Ascending aorta (tissue), 2 donors: ENCODE results near the gene BUD13. TPM values are rescaled to one million over a fixed set of nuclear protein-coding genes. Genes with fewer than 3 reads are reported as not detected.

ENCODE experiments used
- DNase-seq, 2 donors: peaks; one replicate each; pipeline ENCODE4 v3.0.0-alpha.2; 2019; ENCODE audit warnings: low spot score in 2 of 2
- H3K27ac ChIP-seq, 2 donors: fragments of 200-600 bp; sonication (generic); one replicate each; pipeline ENCODE4 v1.5.1; 2016 to 2017; ENCODE audit warnings: mild to moderate bottlenecking in 1 of 2
- H3K27me3 ChIP-seq: fragments of 200-600 bp; sonication (generic); one replicate; pipeline ENCODE4 v1.5.1; 2017
- H3K36me3 ChIP-seq, 2 donors: fragments of 200-600 bp; sonication (generic); one replicate each; pipeline ENCODE4 v1.5.1; 2016
- H3K4me1 ChIP-seq, 2 donors: fragments of 200-600 bp; sonication (generic); one replicate each; pipeline ENCODE4 v1.5.1; 2016 to 2017; ENCODE audit warnings: mild to moderate bottlenecking in 1 of 2
- H3K4me3 ChIP-seq, 2 donors: fragments of 200-600 bp; sonication (generic); one replicate each; pipeline ENCODE4 v1.5.1; 2016 to 2017; ENCODE audit warnings: mild to moderate bottlenecking in 1 of 2
- H3K9me3 ChIP-seq, 2 donors: fragments of 200-600 bp; sonication (generic); one replicate each; pipeline ENCODE4 v1.5.1; 2016
- CTCF ChIP-seq, 3 experiments: fragments of 200-600 bp in 2 of 3; fragments of 450-650 bp in 1 of 3; sonication (generic) in 2 of 3; IDR thresholded peaks; one replicate each; pipeline ENCODE4 v1.5.1; 2016 to 2019; ENCODE audit warnings: antibody characterized with exemption in 3 of 3, mild to moderate bottlenecking in 1 of 3, moderate library complexity in 1 of 3
- intact Hi-C: fragments of 100-400 bp; cut with DNase I; formaldehyde crosslinking; loops from one replicate; pipeline ENCODE4 v1.15.1; 2023
- total RNA-seq: library from RNA; depleted of rRNA; stranded (reverse); fragments of >200 nt; gene quantifications from one replicate; pipeline ENCODE4 v1.1.0, GENCODE V29; 2016

The BUD13 gene
- total RNA-seq, 1 donor from 2014 or later = 23.9 TPM

GRCh38 chr11:116732271-116733042 lies 40.3 kb downstream of the BUD13 start:
- Histone ChIP-seq H3K36me3 (no peaks in the 10 kb centered on the region), H3K4me3 (no peak overlapping the region), H3K4me1 (no peaks in the 10 kb centered on the region), H3K9me3 (no peaks in the 10 kb centered on the region), H3K27me3 (no peaks in the 10 kb centered on the region), H3K27ac (no peak overlapping the region)
- DNase-seq = peak in 1 of 2 donors; percentile 70
- TF ChIP-seq CTCF (IDR thresholded peaks at IDR 0.05) = peak; percentile 58 to 63 (median 59)
- intact Hi-C loops = no loop called here

GRCh38 chr11:116731821-116732220 lies 41.0 kb downstream of the BUD13 start:
- Histone ChIP-seq H3K4me3 (no peak overlapping the region), H3K4me1 (no peaks in the 10 kb centered on the region), H3K36me3 (no peaks in the 10 kb centered on the region), H3K27me3 (no peaks in the 10 kb centered on the region), H3K9me3 (no peaks in the 10 kb centered on the region), H3K27ac (no peak overlapping the region)
- DNase-seq = peak in 1 of 2 donors; percentile 39
- intact Hi-C loops = no loop called here
- no peak for TF ChIP-seq CTCF (IDR thresholded peaks at IDR 0.05)

- no peak for TF ChIP-seq CTCF (IDR thresholded peaks at IDR 0.05)
- intact Hi-C loops = no loop called here
- Histone ChIP-seq H3K9me3 (no peaks in the 10 kb centered on the region), H3K4me1 (no peaks in the 10 kb centered on the region), H3K27me3 (no peaks in the 10 kb centered on the region), H3K36me3 (no peaks in the 10 kb centered on the region), H3K27ac (no peak overlapping the region), H3K4me3 (no peak overlapping the region)
- peak in 1 of 2 donors; percentile 50 for DNase-seq
These were observed 41.6 kb downstream of the BUD13 start for GRCh38 chr11:116731097-116731761.

DNA sequence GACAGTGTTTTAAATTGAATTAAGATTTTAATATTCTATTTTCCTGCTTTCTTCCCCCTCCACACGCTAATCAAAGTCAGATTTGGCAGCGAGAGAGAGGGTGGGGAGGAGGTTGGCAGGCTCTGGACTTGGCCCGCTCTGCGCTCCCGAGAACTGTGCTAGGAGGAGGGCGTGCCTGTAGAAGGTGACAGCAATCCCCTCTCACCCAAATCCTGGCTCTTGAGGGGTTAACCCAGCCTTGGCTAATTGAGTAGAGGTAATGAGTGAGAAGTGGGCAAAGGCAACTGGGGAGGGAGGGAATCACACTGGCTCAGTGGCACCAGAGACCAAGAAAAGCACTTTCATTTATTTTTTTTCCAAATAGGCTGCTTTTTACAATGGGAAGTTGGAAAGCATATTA lies 42.2 kb downstream of the BUD13 start:
- Histone ChIP-seq H3K27ac (no peak overlapping the region), H3K4me3 (no peak overlapping the region), H3K9me3 (no peaks in the 10 kb centered on the region), H3K36me3 (no peaks in the 10 kb centered on the region), H3K27me3 (no peaks in the 10 kb centered on the region), H3K4me1 (no peaks in the 10 kb centered on the region)
- intact Hi-C loops = no loop called here
- TF ChIP-seq CTCF (IDR thresholded peaks at IDR 0.05) = no peak
- DNase-seq = peak in 1 of 2 donors; percentile 7

GRCh38 chr11:116730241-116730561 lies 42.6 kb downstream of the BUD13 start:
- intact Hi-C loops = no loop called here
- peak in 1 of 2 donors; percentile 5 for DNase-seq
- Histone ChIP-seq H3K27ac (no peak overlapping the region), H3K4me1 (no peaks in the 10 kb centered on the region), H3K36me3 (no peaks in the 10 kb centered on the region), H3K27me3 (no peaks in the 10 kb centered on the region), H3K4me3 (no peak overlapping the region), H3K9me3 (no peaks in the 10 kb centered on the region)
- TF ChIP-seq CTCF (IDR thresholded peaks at IDR 0.05) = no peak
